CD1c-positive myeloid dendritic cell (primary cell): Measurements from ENCODE around the gene FLNB.
A peak's percentile ranks its signal among the peaks of the same experiment; 100 is the strongest.

Source experiments
- DNase-seq: peaks from one replicate; pipeline ENCODE4 v3.0.0-alpha.2; 2016; ENCODE audit errors: extremely low spot score

Gene FLNB

GRCh38 chr3:58161435-58162398 lies 153.5 kb downstream of the FLNB start:
- DNase-seq: peak; percentile 58

DNA sequence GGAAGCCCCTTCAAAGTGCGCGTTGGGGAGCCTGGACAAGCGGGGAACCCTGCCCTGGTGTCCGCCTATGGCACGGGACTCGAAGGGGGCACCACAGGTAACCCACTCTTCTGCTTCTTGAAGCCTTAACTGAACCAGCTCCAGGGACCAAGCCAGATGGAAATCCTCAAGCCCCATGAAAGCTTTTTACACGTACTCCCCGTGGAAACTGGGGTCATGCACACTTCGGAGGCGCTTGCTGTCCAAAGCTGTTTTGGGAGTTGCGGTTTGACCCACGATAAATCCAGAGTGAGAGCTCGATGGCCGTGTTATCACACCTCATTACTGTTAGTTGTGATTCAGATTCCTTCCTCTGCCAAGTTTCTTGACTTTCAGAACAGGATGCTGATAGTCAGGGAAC lies 155.0 kb downstream of the FLNB start:
- no peak for DNase-seq

- DNase-seq: no peak
These were observed 156.1 kb downstream of the FLNB start for GRCh38 chr3:58164199-58164879.

DNA sequence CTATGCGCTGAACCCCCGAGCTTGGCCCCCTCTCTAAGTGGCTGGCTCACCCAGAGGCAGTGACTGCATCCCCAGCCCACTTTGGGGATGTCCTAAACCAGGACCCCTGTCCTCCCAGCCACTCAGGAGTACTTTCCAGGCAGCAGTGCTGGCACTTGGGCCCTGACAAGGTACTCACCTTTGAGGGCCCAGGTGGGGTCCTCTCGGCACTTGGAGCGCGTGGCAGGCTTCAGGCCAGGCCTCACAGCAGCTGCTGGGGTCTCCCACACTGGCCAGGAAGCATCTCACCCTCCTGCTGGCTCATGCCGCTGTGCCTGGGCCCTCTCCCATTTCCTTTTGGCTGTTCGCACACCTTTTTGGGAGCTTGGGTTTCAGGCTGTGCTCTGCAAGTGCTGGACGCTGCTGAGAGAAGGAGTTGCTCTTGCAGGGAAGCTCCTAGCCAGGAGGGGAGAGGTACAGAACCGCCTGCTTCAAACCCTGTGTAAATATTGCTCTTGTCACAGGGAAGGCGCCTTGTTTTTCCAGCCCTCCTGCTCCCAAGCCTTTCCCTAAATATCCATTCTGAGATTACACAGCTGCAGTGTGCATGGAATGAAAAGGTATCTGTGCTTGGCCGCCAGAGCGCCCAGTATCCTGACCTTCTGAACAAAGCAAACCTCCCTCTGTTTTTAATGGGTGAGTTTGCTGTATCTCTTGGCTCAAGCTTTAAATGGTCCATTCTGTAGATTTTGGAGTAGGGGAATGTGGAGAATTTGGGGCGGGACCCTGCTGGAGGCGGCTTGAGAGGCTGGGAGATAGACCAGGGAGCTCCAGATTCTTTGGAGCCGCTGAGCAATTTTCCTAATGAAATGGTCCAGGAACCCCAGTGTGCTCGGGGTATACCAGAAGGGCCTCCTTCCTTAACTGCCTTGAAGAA lies 156.9 kb downstream of the FLNB start:
- no peak for DNase-seq

GRCh38 chr3:58167431-58168351 lies 159.5 kb downstream of the FLNB start:
- peak; percentile 45 for DNase-seq

DNA sequence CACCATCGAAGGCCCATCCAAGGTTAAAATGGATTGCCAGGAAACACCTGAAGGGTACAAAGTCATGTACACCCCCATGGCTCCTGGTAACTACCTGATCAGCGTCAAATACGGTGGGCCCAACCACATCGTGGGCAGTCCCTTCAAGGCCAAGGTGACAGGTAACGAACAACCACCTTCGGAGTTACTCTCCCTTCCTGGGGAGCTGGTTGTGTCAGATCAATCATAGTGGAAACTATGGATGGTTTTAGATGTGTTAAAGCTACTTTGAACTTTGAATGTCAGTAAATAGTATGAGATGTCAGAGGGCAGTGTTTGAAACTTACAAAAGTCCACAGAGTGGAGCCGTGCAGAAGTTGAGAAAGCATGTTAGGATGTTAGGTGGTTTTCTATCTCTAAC lies 160.3 kb downstream of the FLNB start:
- no peak for DNase-seq

DNA sequence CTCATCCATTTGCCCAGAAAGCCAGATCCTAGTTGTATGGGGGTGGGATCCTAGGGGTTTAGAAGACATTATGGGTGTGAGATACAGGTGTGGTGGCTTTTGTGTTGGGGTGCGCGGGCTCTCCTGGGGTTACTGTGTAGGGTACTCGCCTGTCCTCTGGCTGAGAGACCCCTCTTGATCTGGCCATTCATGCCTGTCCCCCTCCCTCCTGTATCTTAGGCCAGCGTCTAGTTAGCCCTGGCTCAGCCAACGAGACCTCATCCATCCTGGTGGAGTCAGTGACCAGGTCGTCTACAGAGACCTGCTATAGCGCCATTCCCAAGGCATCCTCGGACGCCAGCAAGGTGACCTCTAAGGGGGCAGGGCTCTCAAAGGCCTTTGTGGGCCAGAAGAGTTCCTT lies 161.1 kb downstream of the FLNB start:
- no peak for DNase-seq

DNA sequence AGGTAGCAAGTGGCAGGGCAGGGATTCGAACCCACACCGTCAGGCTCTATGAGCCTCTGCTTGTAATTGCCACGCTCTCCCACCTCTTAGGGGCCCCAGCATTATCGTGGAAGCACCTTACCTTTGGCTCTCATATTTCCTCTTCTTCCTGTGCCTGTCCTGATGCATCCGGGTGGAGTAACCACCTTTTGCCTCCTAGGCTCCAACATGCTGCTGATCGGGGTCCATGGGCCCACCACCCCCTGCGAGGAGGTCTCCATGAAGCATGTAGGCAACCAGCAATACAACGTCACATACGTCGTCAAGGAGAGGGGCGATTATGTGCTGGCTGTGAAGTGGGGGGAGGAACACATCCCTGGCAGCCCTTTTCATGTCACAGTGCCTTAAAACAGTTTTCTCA lies 162.2 kb downstream of the FLNB start:
- no peak for DNase-seq

- DNase-seq: no peak
These were observed 162.9 kb downstream of the FLNB start for GRCh38 chr3:58171126-58171525.

DNA sequence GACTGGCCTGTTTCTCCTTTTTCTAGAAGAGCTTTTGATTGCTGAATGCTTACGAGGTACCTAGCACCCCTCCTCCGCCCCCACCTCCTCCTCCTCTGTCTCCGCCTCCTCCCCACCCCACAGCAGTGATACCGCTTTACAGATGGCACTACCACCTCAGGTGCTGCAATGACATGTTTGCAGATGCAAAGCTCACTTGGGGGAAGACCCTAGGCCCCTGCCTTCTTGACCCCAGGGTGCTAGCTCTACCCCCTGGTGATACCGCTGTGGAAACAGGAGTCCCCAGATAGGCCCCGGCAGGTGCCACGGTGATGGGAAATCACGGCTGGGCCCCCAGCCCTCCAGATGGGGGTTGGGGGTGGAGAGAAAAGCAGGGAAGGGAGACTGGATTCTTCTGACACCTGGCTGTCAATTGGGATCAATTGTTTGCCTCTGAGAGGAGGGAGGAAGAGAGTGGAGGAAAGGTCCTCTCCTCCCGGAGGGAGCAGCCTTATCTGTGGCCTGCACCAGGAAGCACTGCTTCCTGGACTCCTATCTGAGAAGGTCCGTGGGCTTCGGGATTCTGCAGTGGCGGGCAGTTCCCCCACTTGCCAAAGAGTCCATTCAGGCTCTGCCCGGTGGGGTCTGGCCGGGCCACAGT lies 164.9 kb downstream of the FLNB start:
- DNase-seq: no peak

- no peak for DNase-seq
These were observed 165.6 kb downstream of the FLNB start for GRCh38 chr3:58173669-58174398.

- DNase-seq: no peak
These were observed 166.9 kb downstream of the FLNB start for GRCh38 chr3:58175187-58175436.

DNA sequence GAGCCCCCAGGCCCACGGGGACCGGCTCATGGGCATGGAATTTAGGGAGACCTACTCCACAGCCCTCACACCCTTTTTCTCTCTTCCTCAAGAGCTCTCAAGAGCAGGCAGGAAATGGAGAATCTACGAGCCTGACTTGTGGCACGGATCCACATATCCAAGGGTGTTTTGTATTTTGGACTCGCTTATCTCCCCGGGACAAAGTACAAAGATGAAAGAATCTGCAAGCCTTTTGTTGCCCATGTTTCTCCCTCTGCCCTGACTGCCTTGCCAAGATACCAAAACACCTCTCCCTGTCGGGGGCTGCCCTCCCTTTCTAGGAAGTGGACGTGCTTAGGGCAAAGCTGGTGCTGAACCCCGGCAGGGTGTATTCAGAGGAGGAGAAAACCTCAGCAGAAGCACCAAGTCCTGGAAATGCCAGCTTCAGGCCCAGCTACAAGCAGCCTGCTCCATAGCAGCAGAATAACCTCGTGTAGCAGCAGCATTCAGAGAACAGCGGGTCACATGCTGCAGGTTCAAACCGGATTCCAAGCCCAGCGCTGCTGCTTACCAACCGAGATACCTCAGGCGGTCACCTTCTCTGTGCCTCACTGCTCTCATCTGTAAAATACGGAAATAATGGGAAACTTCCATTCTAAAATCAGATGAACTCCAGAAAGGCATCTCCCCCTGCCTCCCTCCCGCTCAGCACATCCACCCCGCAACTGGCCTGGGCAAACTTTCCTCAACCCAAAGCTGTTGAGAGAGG lies 167.4 kb downstream of the FLNB start:
- DNase-seq: no peak

GRCh38 chr3:58176185-58176530 lies 167.9 kb downstream of the FLNB start:
- DNase-seq: no peak

DNA sequence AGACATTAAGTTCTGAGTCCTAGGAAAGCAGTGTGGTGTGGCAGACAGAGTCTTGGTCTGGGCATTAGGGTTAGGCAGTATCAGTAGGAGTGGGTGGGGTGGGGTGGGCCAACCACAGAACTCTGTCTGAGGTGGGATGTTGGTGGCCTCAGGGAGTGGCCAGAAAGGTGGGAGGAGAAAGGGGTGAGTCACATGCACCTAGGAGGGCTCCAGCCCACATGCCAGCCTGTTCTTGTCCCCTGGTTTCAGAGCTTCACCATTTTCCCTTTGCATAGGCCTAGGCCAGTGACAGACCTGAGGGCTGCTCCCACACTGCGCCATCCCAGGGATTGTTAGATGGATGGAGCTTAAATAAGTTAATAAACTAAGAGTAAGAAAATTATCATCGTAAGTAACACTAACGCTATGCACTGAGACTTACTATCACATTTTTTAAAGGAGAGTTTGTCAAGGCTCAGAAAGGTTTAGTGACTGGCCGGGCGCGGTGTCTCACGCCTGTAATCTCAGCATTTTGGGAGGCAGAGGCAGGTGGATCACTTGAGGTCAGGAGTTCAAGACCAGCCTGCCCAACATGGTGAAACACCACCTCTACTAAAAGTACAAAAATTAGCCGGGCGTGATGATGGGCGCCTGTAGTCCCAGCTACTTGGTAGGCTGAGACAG lies 168.7 kb downstream of the FLNB start:
- DNase-seq: no peak

DNA sequence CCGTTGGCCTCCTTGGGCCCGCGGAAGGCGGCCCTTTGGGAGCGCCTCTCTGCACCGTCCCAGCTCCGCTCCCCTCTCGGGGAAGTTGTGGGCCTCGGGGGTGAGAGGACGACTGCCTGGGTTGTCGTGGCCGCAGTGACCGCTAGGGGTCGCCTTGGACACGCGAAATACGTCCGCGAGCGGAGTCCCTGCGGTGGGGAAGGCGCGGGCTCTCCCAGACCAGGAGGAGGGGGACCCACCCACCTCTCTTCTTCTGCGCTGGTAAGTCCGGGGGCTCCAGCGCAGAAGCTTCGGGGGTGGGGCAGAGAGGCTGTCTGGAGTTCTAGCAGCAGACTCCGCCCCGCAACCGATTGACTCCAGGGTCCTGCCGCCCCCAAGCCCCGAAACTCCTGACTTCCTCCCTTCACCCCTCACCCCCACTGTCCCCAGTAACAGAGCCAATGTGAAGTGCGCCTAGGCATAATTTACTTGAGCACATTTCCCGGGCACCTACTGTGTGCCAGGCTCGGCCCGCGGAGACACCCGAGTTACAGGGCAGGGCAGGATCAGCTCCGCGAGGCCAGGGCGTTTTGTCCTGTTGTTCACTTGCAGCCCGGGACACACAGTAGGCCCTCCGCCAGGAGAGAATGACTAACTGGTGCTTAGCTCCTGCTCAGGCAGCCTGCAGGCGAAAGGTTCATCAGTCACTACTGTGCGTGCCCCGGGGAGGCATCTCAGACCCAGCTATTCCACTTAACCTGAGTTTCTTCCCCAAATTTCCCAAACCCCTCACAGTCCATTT lies 169.7 kb downstream of the FLNB start:
- peak; percentile 90 for DNase-seq

DNA sequence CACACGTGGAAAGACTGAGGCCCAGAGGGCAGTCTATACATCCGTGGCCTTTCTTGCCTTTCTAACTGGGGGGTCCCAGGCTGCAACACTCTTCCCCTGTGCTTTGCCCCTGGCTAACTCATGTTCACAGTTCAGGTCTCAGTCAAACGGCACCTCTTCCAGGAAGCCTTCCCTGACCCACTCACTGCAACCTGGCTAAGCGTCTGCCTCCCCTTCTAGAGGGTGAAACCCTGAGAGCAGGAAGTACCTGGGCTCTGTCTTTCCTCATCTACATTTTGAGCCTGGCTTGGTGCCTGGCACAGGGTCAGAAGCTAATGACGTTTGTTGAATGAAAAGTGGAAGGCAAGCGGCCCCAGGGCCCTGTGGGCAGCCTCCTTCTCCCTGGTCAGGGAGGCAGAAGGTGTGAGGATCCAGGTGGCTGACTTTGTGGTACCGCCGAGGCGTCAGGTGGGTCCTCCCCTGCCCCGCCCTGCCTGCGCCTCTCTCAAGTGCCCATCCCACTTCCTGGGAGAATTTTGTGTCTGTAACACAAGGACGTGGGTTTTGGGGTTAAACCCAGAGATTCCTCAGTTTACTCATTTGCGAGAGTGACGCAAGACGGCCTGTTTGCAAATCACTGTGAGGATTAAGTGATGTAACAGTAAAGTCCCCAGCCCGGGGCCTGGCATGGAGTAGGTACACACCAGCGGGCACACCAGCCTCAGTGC lies 170.5 kb downstream of the FLNB start:
- no peak for DNase-seq
